Right lobe of liver (tissue), 4 donors: ENCODE results near the gene ACYP1.

Experiments
- CTCF ChIP-seq, 4 donors: fragments of 200-600 bp in 3 of 4; fragments of 450-650 bp in 1 of 4; IDR thresholded peaks; one replicate each; pipeline versions ENCODE4 v1.5.1 to v1.8.0; 2016 to 2022; ENCODE audit warnings: antibody characterized with exemption in 4 of 4, mild to moderate bottlenecking in 2 of 4
- POLR2A ChIP-seq: fragments of 450-650 bp; IDR thresholded peaks from one replicate; pipeline ENCODE4 v1.6.1; 2017; ENCODE audit warnings: antibody characterized with exemption, mild to moderate bottlenecking
- donor health status: DM: no; HTN: no; CAD: no.
- donor health status: DM: no; HTN: no; CAD: no.
- donor health status: DM: no; HTN: yes; CAD: no.

GRCh38 chr14:75041613-75042012 lies 22.2 kb downstream of the ACYP1 start:
- TF ChIP-seq CTCF (IDR thresholded peaks at IDR 0.05) (no peak), POLR2A (no peak)
